IMR-90 (cell line): ENCODE measurements around the gene TMEM43. TPM values are rescaled to one million over a fixed set of nuclear protein-coding genes. Genes with fewer than 3 reads are reported as not detected.

ENCODE experiments used
- ATAC-seq: fragments of 200-7000 bp; cut with Tn5 transposase; 2 replicates; pipeline ENCODE4 v1.9.1; 2020; ENCODE audit warnings: low read depth, mild to moderate bottlenecking, moderate library complexity
- BruUV-seq: library from RNA; stranded (reverse); fragments of 400-500 nt; replicated peaks from 2 replicates; lab custom pipeline; 2021; lab: Mats Ljungman, UMichigan
- CTCF ChIA-PET: fragments of 300-600 bp; formaldehyde crosslinking; extraction: SDS; loops from one replicate; lab custom pipeline; 2021; ENCODE audit warnings: antibody characterized with exemption; lab: Yijun Ruan, JAX
- POLR2A ChIA-PET: fragments of 300-600 bp; sonication (Branson Sonifier 250); formaldehyde crosslinking; loops from one replicate; lab custom pipeline; 2022; ENCODE audit warnings: antibody characterized with exemption; ENCODE audit not compliant: unreplicated experiment; lab: Charles Lee
- DNase-seq: peaks from one replicate; pipeline ENCODE4 v3.0.0; 2013
- H2AFZ ChIP-seq: replicated peaks from 2 replicates; pipeline ENCODE3; 2013; ENCODE audit warnings: low read length, mild to moderate bottlenecking; ENCODE audit not compliant: poor library complexity
- H2AK5ac ChIP-seq: 2 replicates; pipeline ENCODE4 v1.6.1; 2013; ENCODE audit warnings: low read depth, low read length, inconsistent platforms
- H2AK9ac ChIP-seq: replicated peaks from 2 replicates; pipeline ENCODE3; 2013; ENCODE audit warnings: mild to moderate bottlenecking, low read depth, low read length, moderate library complexity; ENCODE audit not compliant: poor library complexity
- H2BK120ac ChIP-seq: 2 replicates; pipeline ENCODE4 v1.6.1; 2013; ENCODE audit warnings: low read depth, low read length, inconsistent platforms
- H2BK15ac ChIP-seq: 3 replicates; pipeline ENCODE4 v1.6.1; 2013; ENCODE audit warnings: low read depth, low read length, inconsistent platforms
- H2BK20ac ChIP-seq: 2 replicates; pipeline ENCODE4 v1.6.1; 2013; ENCODE audit warnings: low read depth, mild to moderate bottlenecking, inconsistent platforms, low read length, moderate library complexity
- H2BK5ac ChIP-seq: 2 replicates; pipeline ENCODE4 v1.6.1; 2013; ENCODE audit warnings: mild to moderate bottlenecking, low read depth, low read length, inconsistent platforms; ENCODE audit not compliant: poor library complexity, severe bottlenecking
- H3K14ac ChIP-seq: replicated peaks from 2 replicates; pipeline ENCODE4 v1.6.1; 2013; ENCODE audit warnings: low read depth, low read length, inconsistent platforms
- H3K18ac ChIP-seq: 2 replicates; pipeline ENCODE4 v1.6.1; 2013; ENCODE audit warnings: low read depth, low read length, control low read depth
- H3K23ac ChIP-seq: 2 replicates; pipeline ENCODE4 v1.6.1; 2013; ENCODE audit warnings: low read depth, low read length, inconsistent platforms
- H3K27ac ChIP-seq: 2 replicates; pipeline ENCODE4 v1.5.1; 2013; ENCODE audit warnings: mild to moderate bottlenecking, control low read depth, low read length; ENCODE audit not compliant: insufficient read depth
- H3K27me3 ChIP-seq: 2 replicates; pipeline ENCODE4 v1.6.1; 2013; ENCODE audit warnings: low read length; ENCODE audit not compliant: control insufficient read depth, insufficient read depth
- H3K36me3 ChIP-seq: 2 replicates; pipeline ENCODE4 v1.6.1; 2013; ENCODE audit warnings: low read length, mixed read lengths; ENCODE audit not compliant: control insufficient read depth, insufficient read depth
- H3K4ac ChIP-seq: 2 replicates; pipeline ENCODE4 v1.6.1; 2013; ENCODE audit warnings: low read depth, low read length, inconsistent platforms
- H3K4me1 ChIP-seq: 2 replicates; pipeline ENCODE4 v1.6.1; 2013; ENCODE audit warnings: low read length, mixed read lengths; ENCODE audit not compliant: control insufficient read depth, insufficient read depth
- H3K4me2 ChIP-seq: 2 replicates; pipeline ENCODE4 v1.6.1; 2013; ENCODE audit warnings: low read depth, mild to moderate bottlenecking, control low read depth, low read length, moderate library complexity
- H3K4me3 ChIP-seq: 2 replicates; pipeline ENCODE4 v1.5.1; 2013; ENCODE audit warnings: low read depth, mild to moderate bottlenecking, control low read depth, low read length, moderate library complexity; ENCODE audit not compliant: insufficient read depth
- H3K56ac ChIP-seq: 2 replicates; pipeline ENCODE4 v1.6.1; 2013; ENCODE audit warnings: low read length, inconsistent platforms; ENCODE audit not compliant: insufficient read depth; ENCODE audit errors: extremely low read depth
- H3K79me1 ChIP-seq, 2 experiments: 2 replicates each; pipeline ENCODE4 v1.6.1; 2013; ENCODE audit warnings: low read length in 2 of 2, inconsistent platforms in 1 of 2, low read depth in 1 of 2
- H3K9ac ChIP-seq: 2 replicates; pipeline ENCODE4 v1.6.1; 2013; ENCODE audit warnings: low read depth, low read length, control low read depth
- H3K9me1 ChIP-seq: 2 replicates; pipeline ENCODE4 v1.6.1; 2013; ENCODE audit warnings: low read length, inconsistent platforms; ENCODE audit not compliant: insufficient read depth
- H3K9me3 ChIP-seq: 2 replicates; pipeline ENCODE4 v1.6.1; 2013; ENCODE audit warnings: low read length; ENCODE audit not compliant: control insufficient read depth, insufficient read depth
- H4K20me1 ChIP-seq: 2 replicates; pipeline ENCODE4 v1.6.1; 2013; ENCODE audit warnings: low read length, inconsistent platforms; ENCODE audit not compliant: insufficient read depth
- H4K5ac ChIP-seq: 2 replicates; pipeline ENCODE4 v1.6.1; 2013; ENCODE audit warnings: mild to moderate bottlenecking, low read depth, low read length, control low read depth
- H4K8ac ChIP-seq, 2 experiments: 2 replicates each; pipeline ENCODE4 v1.6.1; 2013; ENCODE audit warnings: low read depth in 2 of 2, low read length in 2 of 2, control low read depth in 1 of 2, inconsistent platforms in 1 of 2
- H4K91ac ChIP-seq: 2 replicates; pipeline ENCODE4 v1.6.1; 2013; ENCODE audit warnings: low read depth, low read length, inconsistent platforms; ENCODE audit not compliant: insufficient read depth
- BHLHE40 ChIP-seq: fragments of 150-350 bp; IDR thresholded peaks from 2 replicates; pipeline ENCODE4 v1.6.1; 2016; ENCODE audit warnings: mild to moderate bottlenecking, low read depth, low read length
- CEBPB ChIP-seq: IDR thresholded peaks from 2 replicates; pipeline ENCODE4 v1.6.1; 2012; ENCODE audit warnings: low read depth, low read length, improper control_type of control experiment
- FOS ChIP-seq: fragments of 150-350 bp; IDR thresholded peaks from 2 replicates; pipeline ENCODE4 v1.6.1; 2016; ENCODE audit warnings: low read depth, low read length
- MAFK ChIP-seq: IDR thresholded peaks from 2 replicates; pipeline ENCODE4 v1.6.1; 2012; ENCODE audit warnings: low read depth, low read length, improper control_type of control experiment
- MAZ ChIP-seq: IDR thresholded peaks from 2 replicates; pipeline ENCODE4 v1.6.1; 2012; ENCODE audit warnings: low read depth, mild to moderate bottlenecking, low read length, improper control_type of control experiment, moderate library complexity, borderline replicate concordance
- MXI1 ChIP-seq: IDR thresholded peaks from 2 replicates; pipeline ENCODE4 v1.6.1; 2012; ENCODE audit warnings: low read depth, mild to moderate bottlenecking, low read length, moderate library complexity, borderline replicate concordance
- NFE2L2 ChIP-seq: fragments of 150-350 bp; IDR thresholded peaks from 2 replicates; pipeline ENCODE4 v1.6.1; 2016; ENCODE audit warnings: low read depth, mild to moderate bottlenecking, low read length
- POLR2A ChIP-seq: IDR thresholded peaks from 2 replicates; pipeline ENCODE4 v1.6.1; 2012; ENCODE audit warnings: mild to moderate bottlenecking, low read depth, low read length
- SMC3 ChIP-seq: fragments of 150-350 bp; IDR thresholded peaks from 2 replicates; pipeline ENCODE4 v1.6.1; 2016; ENCODE audit warnings: low read depth, mild to moderate bottlenecking, antibody characterized with exemption, low read length, moderate library complexity
- WGBS, 2 experiments: methylation state at CpG; one replicate each; pipeline versions ENCODE4 v1.1.5 to v1.1.7; 2013; ENCODE audit warnings: missing lambda C conversion rate in 2 of 2; ENCODE audit not compliant: insufficient read length in 1 of 2; ENCODE audit errors: extremely low coverage in 2 of 2; 5-methylcytosine and 5-hydroxymethylcytosine counted together
- dilution Hi-C: fragments of 300-500 bp; cut with HindIII; formaldehyde crosslinking; loops from one replicate; pipeline ENCODE4 v1.14.3; 2018; ENCODE audit warnings: low sequenced_read_pairs; ENCODE audit not compliant: unreplicated experiment
- in situ Hi-C: fragments of 300-500 bp; cut with MboI; formaldehyde crosslinking; loops from 3 replicates; pipeline ENCODE4 v1.14.3; 2019; ENCODE audit warnings: low sequenced_read_pairs, inconsistent platforms, mixed read lengths
- intact Hi-C: fragments of 100-400 bp; cut with micrococcal nuclease; formaldehyde crosslinking; loops from 2 replicates; pipeline ENCODE4 v1.10.0; 2022
- polyA plus RNA-seq, 3 experiments: library from polyadenylated mRNA; depleted of rRNA; stranded (reverse); fragments of >200 nt; gene quantifications; 2 replicates each; pipeline ENCODE4 v1.2.3, GENCODE V29; 2012; ENCODE audit warnings: low replicate concordance in 1 of 3
- total RNA-seq: library from RNA; depleted of rRNA; stranded (reverse); fragments of >200 nt; gene quantifications from 2 replicates; pipeline ENCODE4 v1.2.3, GENCODE V29; 2012
- TF ChIP-seq, protein P1 (sequence below): fragments of 150-350 bp; IDR thresholded peaks from 2 replicates; pipeline ENCODE4 v1.6.1; 2017; ENCODE audit warnings: mild to moderate bottlenecking, antibody characterized with exemption, low read length, low read depth
- TF ChIP-seq, protein P2 (sequence below): fragments of 150-350 bp; IDR thresholded peaks from 2 replicates; pipeline ENCODE4 v1.6.1; 2016; ENCODE audit warnings: low read depth, mild to moderate bottlenecking, low read length, moderate library complexity, borderline replicate concordance

The TMEM43 gene
- total and polyA plus RNA-seq, 2 of the 4 experiments (the other 2 are of a cell fraction), result 109 to 114 TPM

DNA sequence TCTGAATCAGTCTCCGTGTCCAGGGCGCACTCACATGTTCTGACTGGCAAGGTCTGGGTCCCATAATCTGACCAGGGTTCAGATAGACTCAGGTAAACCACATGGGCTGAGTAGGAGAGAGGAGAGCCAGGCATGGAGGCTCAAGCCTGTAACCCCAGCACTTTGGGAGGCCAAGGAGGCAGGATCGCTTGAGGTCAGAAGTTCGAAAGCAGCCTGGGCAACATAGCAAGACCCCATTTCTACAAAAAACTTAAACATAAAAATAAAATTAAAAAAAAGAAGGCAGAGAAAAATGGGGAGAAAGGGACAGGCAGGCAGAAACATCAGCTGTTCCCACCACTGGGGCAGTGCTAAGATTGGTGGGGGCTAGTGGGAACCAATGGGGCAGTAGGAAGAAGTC lies 5.4 kb downstream of the TMEM43 start:
- in situ Hi-C loops, result loop anchor here (25.0 kb wide), 1 partner anchor 93 kb away; no protein-coding TSS in a partner anchor
- Histone ChIP-seq H3K56ac (no peak overlapping the region), H3K9ac (no peak overlapping the region), H3K4me2 (no peak overlapping the region), H2BK5ac (no peak overlapping the region), H3K23ac (no peak overlapping the region), H2AK5ac (no peak overlapping the region), H4K20me1 (peaks cover 32% of the 10 kb centered on the region), H2BK120ac (no peak overlapping the region), H2BK20ac (no peak overlapping the region), H3K79me1 (peaks cover 19 to 66% of the 10 kb centered on the region in 2 experiments), H2AFZ (no peak overlapping the region), H2AK9ac (no peak overlapping the region), H3K4me3 (no peak overlapping the region), H3K18ac (no peak overlapping the region), H3K4ac (no peak overlapping the region), H3K27ac (no peak overlapping the region), H3K36me3 (peaks cover 69% of the 10 kb centered on the region), H3K9me3 (no peaks in the 10 kb centered on the region), H3K4me1 (peaks cover 11% of the 10 kb centered on the region), H3K14ac (no peak overlapping the region), H2BK15ac (no peak overlapping the region), H3K9me1 (peaks cover 27% of the 10 kb centered on the region), H3K27me3 (no peaks in the 10 kb centered on the region), H4K91ac (no peak overlapping the region), H4K5ac (no peak overlapping the region), H4K8ac (no peak overlapping the region)
- 92% methylated on average over 2 of the region's 4 CpGs; no CpG with 5 or more reads in 1 of the 2 experiments for WGBS, 2 experiments
- dilution Hi-C loops, result no loop called here
- ATAC-seq (no peak), DNase-seq (no peak)
- ChIA-PET CTCF (no interaction called here), POLR2A (no interaction called here)
- no peak for TF ChIP-seq CEBPB
- TF ChIP-seq, protein P1, sequence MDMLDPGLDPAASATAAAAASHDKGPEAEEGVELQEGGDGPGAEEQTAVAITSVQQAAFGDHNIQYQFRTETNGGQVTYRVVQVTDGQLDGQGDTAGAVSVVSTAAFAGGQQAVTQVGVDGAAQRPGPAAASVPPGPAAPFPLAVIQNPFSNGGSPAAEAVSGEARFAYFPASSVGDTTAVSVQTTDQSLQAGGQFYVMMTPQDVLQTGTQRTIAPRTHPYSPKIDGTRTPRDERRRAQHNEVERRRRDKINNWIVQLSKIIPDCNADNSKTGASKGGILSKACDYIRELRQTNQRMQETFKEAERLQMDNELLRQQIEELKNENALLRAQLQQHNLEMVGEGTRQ, result no peak
- no peak for TF ChIP-seq MAFK
- TF ChIP-seq SMC3, result no peak
- no peak for TF ChIP-seq POLR2A
- TF ChIP-seq NFE2L2, result no peak
- TF ChIP-seq, protein P2, sequence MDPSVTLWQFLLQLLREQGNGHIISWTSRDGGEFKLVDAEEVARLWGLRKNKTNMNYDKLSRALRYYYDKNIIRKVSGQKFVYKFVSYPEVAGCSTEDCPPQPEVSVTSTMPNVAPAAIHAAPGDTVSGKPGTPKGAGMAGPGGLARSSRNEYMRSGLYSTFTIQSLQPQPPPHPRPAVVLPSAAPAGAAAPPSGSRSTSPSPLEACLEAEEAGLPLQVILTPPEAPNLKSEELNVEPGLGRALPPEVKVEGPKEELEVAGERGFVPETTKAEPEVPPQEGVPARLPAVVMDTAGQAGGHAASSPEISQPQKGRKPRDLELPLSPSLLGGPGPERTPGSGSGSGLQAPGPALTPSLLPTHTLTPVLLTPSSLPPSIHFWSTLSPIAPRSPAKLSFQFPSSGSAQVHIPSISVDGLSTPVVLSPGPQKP, result no peak
- no peak for TF ChIP-seq FOS
- TF ChIP-seq MAZ, result no peak
- no peak for TF ChIP-seq MXI1
- no peak for TF ChIP-seq BHLHE40
- no TSS peak for BruUV-seq
- intact Hi-C loops, result no loop called here
